Mesenchymal stem cell (in vitro differentiated cells and primary cell): ENCODE data around the gene SHH.

ENCODE experiments used
- DNase-seq: peaks from one replicate; pipeline ENCODE4 v3.0.0-alpha.2; 2013
- H2AFZ ChIP-seq: one replicate; pipeline ENCODE4 v1.6.1; 2013; ENCODE audit warnings: low read depth, mild to moderate bottlenecking, control low read depth, inconsistent platforms, low read length, moderate library complexity
- H2AK5ac ChIP-seq: 2 replicates; pipeline ENCODE4 v1.6.1; 2013; ENCODE audit warnings: low read length, moderate library complexity, mild to moderate bottlenecking, inconsistent platforms; ENCODE audit not compliant: severe bottlenecking
- H2BK120ac ChIP-seq: one replicate; pipeline ENCODE4 v1.6.1; 2013; ENCODE audit warnings: low read depth, mild to moderate bottlenecking, inconsistent platforms, low read length, moderate library complexity
- H2BK12ac ChIP-seq, 2 experiments: one replicate each; pipeline ENCODE4 v1.6.1; 2013; ENCODE audit warnings: inconsistent platforms in 2 of 2, low read length in 2 of 2, mild to moderate bottlenecking in 2 of 2, moderate library complexity in 2 of 2, control low read depth in 1 of 2
- H2BK15ac ChIP-seq: one replicate; pipeline ENCODE4 v1.6.1; 2013; ENCODE audit warnings: mild to moderate bottlenecking, low read depth, inconsistent platforms; ENCODE audit not compliant: poor library complexity, severe bottlenecking
- H2BK5ac ChIP-seq: 2 replicates; pipeline ENCODE4 v1.6.1; 2013; ENCODE audit warnings: low read depth, mild to moderate bottlenecking, low read length, control low read depth, inconsistent platforms; ENCODE audit not compliant: poor library complexity, severe bottlenecking
- H3K14ac ChIP-seq, 2 experiments: one replicate each; pipeline ENCODE4 v1.6.1; 2013; ENCODE audit warnings: inconsistent platforms in 2 of 2, low read length in 2 of 2, control low read depth in 1 of 2, mild to moderate bottlenecking in 1 of 2, moderate library complexity in 1 of 2
- H3K18ac ChIP-seq, 2 experiments: one replicate each; pipeline ENCODE4 v1.6.1; 2013; ENCODE audit warnings: inconsistent platforms in 2 of 2, low read length in 2 of 2, control low read depth in 1 of 2, low read depth in 1 of 2, mild to moderate bottlenecking in 1 of 2
- H3K23ac ChIP-seq, 2 experiments: one replicate each; pipeline ENCODE4 v1.6.1; 2013; ENCODE audit warnings: inconsistent platforms in 2 of 2, low read length in 2 of 2, mild to moderate bottlenecking in 2 of 2, moderate library complexity in 2 of 2, control low read depth in 1 of 2
- H3K27ac ChIP-seq: 2 replicates; pipeline ENCODE4 v1.5.1; 2013; ENCODE audit warnings: mild to moderate bottlenecking, moderate library complexity, low read length, control low read depth, inconsistent platforms; ENCODE audit not compliant: poor library complexity, severe bottlenecking
- H3K27me3 ChIP-seq, 2 experiments: 2 replicates each; pipeline versions ENCODE4 v1.6.1 to v1.7.0; 2013; ENCODE audit warnings: low read length in 2 of 2, mild to moderate bottlenecking in 2 of 2, moderate library complexity in 2 of 2, control low read depth in 1 of 2, inconsistent platforms in 1 of 2; ENCODE audit not compliant: control insufficient read depth in 1 of 2, insufficient read depth in 1 of 2
- H3K36me3 ChIP-seq, 2 experiments: 2 replicates each; pipeline versions ENCODE4 v1.6.1 to v1.7.0; 2013; ENCODE audit warnings: low read length in 2 of 2, control low read depth in 1 of 2, inconsistent platforms in 1 of 2, low read depth in 1 of 2, mild to moderate bottlenecking in 1 of 2; ENCODE audit not compliant: insufficient read depth in 2 of 2, control insufficient read depth in 1 of 2
- H3K4ac ChIP-seq, 2 experiments: one replicate each; pipeline ENCODE4 v1.6.1; 2013; ENCODE audit warnings: inconsistent platforms in 2 of 2, low read length in 2 of 2, mild to moderate bottlenecking in 2 of 2, moderate library complexity in 2 of 2, control low read depth in 1 of 2, low read depth in 1 of 2
- H3K4me1 ChIP-seq: 2 replicates; pipeline ENCODE4 v1.6.1; 2013; ENCODE audit warnings: low read depth, low read length, control low read depth; ENCODE audit not compliant: control insufficient read depth, insufficient read depth
- H3K4me2 ChIP-seq: 2 replicates; pipeline ENCODE4 v1.6.1; 2013; ENCODE audit warnings: low read length, mild to moderate bottlenecking, inconsistent platforms; ENCODE audit not compliant: poor library complexity, severe bottlenecking
- H3K4me3 ChIP-seq, 2 experiments: 2 replicates each; pipeline versions ENCODE4 v1.5.1 to v1.7.0; 2013; ENCODE audit warnings: low read length in 2 of 2, mild to moderate bottlenecking in 2 of 2, control low read depth in 1 of 2, low read depth in 1 of 2; ENCODE audit not compliant: insufficient read depth in 1 of 2
- H3K79me1 ChIP-seq: replicated peaks from 2 replicates; pipeline ENCODE4 v1.6.1; 2013; ENCODE audit warnings: mild to moderate bottlenecking, control low read depth, low read length, inconsistent platforms; ENCODE audit not compliant: poor library complexity, severe bottlenecking
- H3K9ac ChIP-seq: 2 replicates; pipeline ENCODE4 v1.7.0; 2013; ENCODE audit warnings: mild to moderate bottlenecking, low read length, moderate library complexity
- H3K9me3 ChIP-seq: 2 replicates; pipeline ENCODE4 v1.7.0; 2013; ENCODE audit warnings: mild to moderate bottlenecking, low read length; ENCODE audit not compliant: control insufficient read depth
- H4K8ac ChIP-seq: one replicate; pipeline ENCODE4 v1.6.1; 2013; ENCODE audit warnings: inconsistent platforms, mild to moderate bottlenecking, low read length, moderate library complexity
- H4K91ac ChIP-seq: one replicate; pipeline ENCODE4 v1.6.1; 2013; ENCODE audit warnings: mild to moderate bottlenecking, low read length, inconsistent platforms
- WGBS: methylation state at CpG from one replicate; pipeline ENCODE4 v1.1.7; 2013; ENCODE audit warnings: mixed read lengths; 5-methylcytosine and 5-hydroxymethylcytosine counted together

The SHH gene

GRCh38 chr7:155769701-155770100 lies 42.6 kb downstream of the SHH start:
- no peak overlapping the region for H3K4me3 ChIP-seq
- H2AK5ac ChIP-seq: peak overlapping the region; percentile 99
- H3K27ac ChIP-seq: peak overlapping the region; percentile 100
- H3K14ac ChIP-seq: no peak overlapping the region
- no peak overlapping the region for H2BK12ac ChIP-seq
- DNase-seq: peak; percentile 46
- no peak overlapping the region for H2BK120ac ChIP-seq
- WGBS: 94% methylated on average over 6 of the region's 6 CpGs
- no peak overlapping the region for H4K91ac ChIP-seq
- no peak overlapping the region for H4K8ac ChIP-seq
- H2AFZ ChIP-seq: no peak overlapping the region
- peak overlapping the region; percentile 69 for H3K4me2 ChIP-seq
- H3K23ac ChIP-seq: no peak overlapping the region
- H3K27me3 ChIP-seq: no peaks in the 10 kb centered on the region
- H3K4ac ChIP-seq: no peak overlapping the region
- no peak overlapping the region for H2BK15ac ChIP-seq
- no peaks in the 10 kb centered on the region for H3K9me3 ChIP-seq
- H3K18ac ChIP-seq: no peak overlapping the region
- peaks cover 32% of the 10 kb centered on the region for H3K79me1 ChIP-seq
- peak overlapping the region; percentile 94 for H2BK5ac ChIP-seq
- peaks cover 31 to 87% of the 10 kb centered on the region in 2 experiments for H3K36me3 ChIP-seq
- H3K9ac ChIP-seq: peak overlapping the region; percentile 37
- H3K4me1 ChIP-seq: peaks cover 31% of the 10 kb centered on the region

- Histone ChIP-seq H3K23ac (no peak overlapping the region), H2BK5ac (no peak overlapping the region), H3K4me2 (no peak overlapping the region), H3K79me1 (peaks cover 17% of the 10 kb centered on the region), H3K18ac (no peak overlapping the region), H4K8ac (no peak overlapping the region), H3K9ac (no peak overlapping the region), H3K4ac (no peak overlapping the region), H3K27me3 (no peaks in the 10 kb centered on the region), H3K14ac (no peak overlapping the region), H4K91ac (no peak overlapping the region), H3K4me1 (peaks cover 42% of the 10 kb centered on the region), H3K9me3 (no peaks in the 10 kb centered on the region), H3K36me3 (peaks cover 27 to 79% of the 10 kb centered on the region in 2 experiments), H3K4me3 (peak overlapping the region in 1 of 2 experiments; percentile 26), H2BK15ac (no peak overlapping the region), H2AFZ (no peak overlapping the region), H2AK5ac (peak overlapping the region; percentile 86), H2BK120ac (no peak overlapping the region), H2BK12ac (no peak overlapping the region), H3K27ac (peak overlapping the region; percentile 65)
- no peak for DNase-seq
- WGBS: 88% methylated on average over 11 of the region's 12 CpGs
Measured at GRCh38 chr7:155766966-155767916, 45.0 kb downstream of the SHH start.

GRCh38 chr7:155766386-155766785 lies 45.9 kb downstream of the SHH start:
- peaks cover 27 to 75% of the 10 kb centered on the region in 2 experiments for H3K36me3 ChIP-seq
- peak overlapping the region; percentile 75 for H2AK5ac ChIP-seq
- H3K18ac ChIP-seq: no peak overlapping the region
- peak overlapping the region in 1 of 2 experiments; percentile 31 for H3K4ac ChIP-seq
- H3K79me1 ChIP-seq: peaks cover 17% of the 10 kb centered on the region
- H2BK15ac ChIP-seq: no peak overlapping the region
- no peak for DNase-seq
- H2BK5ac ChIP-seq: peak overlapping the region; percentile 63
- H3K23ac ChIP-seq: no peak overlapping the region
- H3K14ac ChIP-seq: no peak overlapping the region
- H3K27me3 ChIP-seq: no peaks in the 10 kb centered on the region
- peak overlapping the region in 1 of 2 experiments; percentile 37 for H2BK12ac ChIP-seq
- H3K4me3 ChIP-seq: no peak overlapping the region
- H3K27ac ChIP-seq: no peak overlapping the region
- no peak overlapping the region for H3K9ac ChIP-seq
- H3K4me1 ChIP-seq: peaks cover 42% of the 10 kb centered on the region
- H4K8ac ChIP-seq: peak overlapping the region; percentile 66
- no peak overlapping the region for H2AFZ ChIP-seq
- no peaks in the 10 kb centered on the region for H3K9me3 ChIP-seq
- H4K91ac ChIP-seq: no peak overlapping the region
- no peak overlapping the region for H2BK120ac ChIP-seq
- no peak overlapping the region for H3K4me2 ChIP-seq
- 85% methylated on average over 11 of the region's 12 CpGs for WGBS

GRCh38 chr7:155765458-155765857 lies 46.8 kb downstream of the SHH start:
- no peak for DNase-seq
- Histone ChIP-seq H2BK5ac (no peak overlapping the region), H3K9me3 (no peaks in the 10 kb centered on the region), H2AFZ (no peak overlapping the region), H3K36me3 (peaks cover 31 to 65% of the 10 kb centered on the region in 2 experiments), H4K91ac (no peak overlapping the region), H3K14ac (no peak overlapping the region), H3K4me2 (no peak overlapping the region), H2BK15ac (no peak overlapping the region), H3K18ac (no peak overlapping the region), H3K27me3 (no peaks in the 10 kb centered on the region), H3K23ac (no peak overlapping the region), H2BK120ac (no peak overlapping the region), H3K79me1 (peaks cover 21% of the 10 kb centered on the region), H2BK12ac (no peak overlapping the region), H3K27ac (peak overlapping the region; percentile 67), H3K4ac (no peak overlapping the region), H3K4me3 (no peak overlapping the region), H3K4me1 (peaks cover 38% of the 10 kb centered on the region), H3K9ac (no peak overlapping the region), H4K8ac (no peak overlapping the region), H2AK5ac (peak overlapping the region; percentile 78)
- WGBS: 63% methylated on average over 8 of the region's 8 CpGs
